K562 (cell line): ENCODE measurements around the gene AP1S3. TPM values are rescaled to one million over a fixed set of nuclear protein-coding genes. Genes with fewer than 3 reads are reported as not detected.

Experiments used
- ATAC-seq: fragments of 200-7000 bp; cut with Tn5 transposase; 3 replicates; pipeline ENCODE4 v1.9.1; 2020; ENCODE audit warnings: moderate library complexity
- BruUV-seq: library from RNA; stranded (reverse); fragments of 400-500 nt; replicated peaks from 2 replicates; lab custom pipeline; 2021; lab: Mats Ljungman, UMichigan
- CTCF ChIA-PET: fragments of 300-600 bp; formaldehyde crosslinking; extraction: SDS; loops from one replicate; lab custom pipeline; 2021; ENCODE audit warnings: low intra/inter-chr PET ratio; lab: Yijun Ruan, JAX
- POLR2A ChIA-PET: fragments of 300-600, 350-650 bp; sonication (Branson Sonifier 250); formaldehyde crosslinking; extraction: SDS; loops from one replicate; lab custom pipeline; 2021; ENCODE audit warnings: antibody characterized with exemption, inconsistent platforms; lab: Yijun Ruan, JAX
- DNase-seq, 4 experiments: peaks; one replicate each; pipeline versions ENCODE4 v3.0.0 to v3.0.0-alpha.2; 2011 to 2018; ENCODE audit warnings: low spot score in 3 of 4, mixed read lengths in 3 of 4; ENCODE audit errors: extremely low read depth in 1 of 4
- FAIRE-seq: peaks from 2 replicates; lab custom pipeline; 2011; peaks lifted over from hg19 to GRCh38; lab: Jason Lieb, UNC
- H2AFZ ChIP-seq: 2 replicates; pipeline ENCODE4 v1.6.0; 2011; ENCODE audit warnings: low read depth, low read length, control low read depth, inconsistent platforms
- H3K27ac ChIP-seq: fragments of 200-600 bp; 3 replicates; pipeline ENCODE4 v1.8.0; 2011; ENCODE audit warnings: low read depth, mild to moderate bottlenecking, control low read depth, inconsistent platforms, low read length, moderate library complexity, mixed read lengths; ENCODE audit errors: extremely low read depth
- H3K27me3 ChIP-seq, 2 experiments: fragments of 300-600 bp in 1 of 2; 2 replicates in 1 of 2; 3 replicates in 1 of 2; pipeline versions ENCODE4 v1.6.0 to v1.8.0; 2011; ENCODE audit warnings: inconsistent platforms in 2 of 2, low read length in 2 of 2, mild to moderate bottlenecking in 1 of 2, mixed read lengths in 1 of 2, moderate library complexity in 1 of 2; ENCODE audit not compliant: control insufficient read depth in 2 of 2, insufficient read depth in 2 of 2
- H3K36me3 ChIP-seq: fragments of 300-600 bp; 3 replicates; pipeline ENCODE4 v1.8.0; 2011; ENCODE audit warnings: mild to moderate bottlenecking, low read length, inconsistent platforms; ENCODE audit not compliant: control insufficient read depth, insufficient read depth
- H3K4me1 ChIP-seq, 2 experiments: fragments of 200-600 bp in 1 of 2; replicated peaks in 1 of 2; 2 replicates in 1 of 2; 3 replicates in 1 of 2; pipeline versions ENCODE4 v1.5.1 to v1.8.0; 2011; ENCODE audit warnings: inconsistent platforms in 2 of 2, low read length in 2 of 2, mild to moderate bottlenecking in 1 of 2, mixed read lengths in 1 of 2, moderate library complexity in 1 of 2; ENCODE audit not compliant: control insufficient read depth in 2 of 2, insufficient read depth in 2 of 2
- H3K4me2 ChIP-seq: 2 replicates; pipeline ENCODE4 v1.6.1; 2011; ENCODE audit warnings: low read length, control low read depth, inconsistent platforms, mixed read lengths; ENCODE audit not compliant: insufficient read depth
- H3K4me3 ChIP-seq: fragments of 200-600 bp; sonication (generic), shearing (Covaris generic); 2 replicates; pipeline ENCODE4 v1.5.1; 2016; ENCODE audit warnings: control low read depth, inconsistent platforms
- H3K79me2 ChIP-seq: fragments of 200-600 bp; 3 replicates; pipeline ENCODE4 v1.8.0; 2011; ENCODE audit warnings: low read length, inconsistent platforms; ENCODE audit not compliant: control insufficient read depth, insufficient read depth
- H3K9ac ChIP-seq, 2 experiments: 2 replicates each; pipeline versions ENCODE4 v1.6.0 to v1.6.1; 2011; ENCODE audit warnings: low read depth in 2 of 2, low read length in 2 of 2, control low read depth in 1 of 2, inconsistent platforms in 1 of 2, mild to moderate bottlenecking in 1 of 2, mixed read lengths in 1 of 2; ENCODE audit not compliant: insufficient read depth in 1 of 2
- H3K9me1 ChIP-seq: one replicate; pipeline ENCODE4 v1.6.0; 2011; ENCODE audit warnings: inconsistent platforms, mild to moderate bottlenecking, low read length, moderate library complexity; ENCODE audit not compliant: control insufficient read depth, insufficient read depth
- H3K9me3 ChIP-seq: replicated peaks from 2 replicates; pipeline ENCODE4 v1.5.1; 2011; ENCODE audit warnings: low read depth, low read length, inconsistent platforms; ENCODE audit not compliant: control insufficient read depth, insufficient read depth
- H4K20me1 ChIP-seq: replicated peaks from 2 replicates; pipeline ENCODE4 v1.6.1; 2011; ENCODE audit warnings: low read length, inconsistent platforms, mixed read lengths; ENCODE audit not compliant: control insufficient read depth, insufficient read depth
- AFF4 ChIP-seq: sonication (generic); formaldehyde crosslinking; IDR thresholded peaks from 2 replicates; pipeline ENCODE4 v1.8.0; 2023; ENCODE audit warnings: mild to moderate bottlenecking, missing genetic modification reagents
- C11orf30 ChIP-seq: fragments of 450-650 bp; IDR thresholded peaks from 2 replicates; pipeline ENCODE4 v1.6.1; 2016; ENCODE audit warnings: low read depth, mild to moderate bottlenecking
- CEBPB ChIP-seq: fragments of 450-650 bp; IDR thresholded peaks from 2 replicates; pipeline ENCODE4 v1.6.1; 2016; ENCODE audit warnings: missing genetic modification characterization, missing compliant biosample characterization
- KLF6 ChIP-seq: fragments of 250-450 bp; sonication (Bioruptor Pico); IDR thresholded peaks from 2 replicates; pipeline ENCODE4 v1.4.0; 2020; ENCODE audit warnings: mild to moderate bottlenecking, moderate library complexity, borderline replicate concordance
- MEIS2 ChIP-seq: fragments of 450-650 bp; IDR thresholded peaks from 2 replicates; pipeline ENCODE4 v1.6.1; 2014; ENCODE audit warnings: mild to moderate bottlenecking; ENCODE audit not compliant: partially characterized antibody
- NUFIP1 ChIP-seq: fragments of 450-650 bp; IDR thresholded peaks from 2 replicates; pipeline ENCODE4 v1.6.1; 2018; ENCODE audit not compliant: partially characterized antibody
- PKNOX1 ChIP-seq: fragments of 450-650 bp; IDR thresholded peaks from 2 replicates; pipeline ENCODE4 v1.6.1; 2016
- RNF2 ChIP-seq: sonication (generic); IDR thresholded peaks from 2 replicates; pipeline ENCODE4 v1.6.1; 2016
- SIX5 ChIP-seq, 2 experiments: IDR thresholded peaks; 2 replicates each; pipeline ENCODE4 v1.6.1; 2011; ENCODE audit warnings: low read length in 2 of 2, borderline replicate concordance in 1 of 2, low read depth in 1 of 2, mild to moderate bottlenecking in 1 of 2, moderate library complexity in 1 of 2; ENCODE audit not compliant: insufficient read depth in 1 of 2
- TCF15 ChIP-seq: fragments of 250-450 bp; sonication (Bioruptor Pico); IDR thresholded peaks from 2 replicates; pipeline ENCODE4 v1.8.0; 2022; ENCODE audit warnings: moderate library complexity, mild to moderate bottlenecking, inconsistent platforms
- ZNF175 ChIP-seq: fragments of 200-800 bp; sonication (Bioruptor generic); IDR thresholded peaks from 2 replicates; pipeline ENCODE4 v1.6.1; 2016; ENCODE audit warnings: low read depth, mild to moderate bottlenecking, missing genetic modification characterization, missing compliant biosample characterization
- WGBS: fragments of 100-300 bp; shearing (Covaris generic); methylation state at CpG from one replicate; pipeline ENCODE4 v1.1.6; 2016; ENCODE audit warnings: low coverage, mixed read lengths; ENCODE audit not compliant: insufficient coverage; ENCODE audit errors: missing lambda C conversion rate; 5-methylcytosine and 5-hydroxymethylcytosine counted together
- in situ Hi-C: fragments of 300-500 bp; cut with MboI; formaldehyde crosslinking; loops from 4 replicates; pipeline ENCODE4 v1.15.0; 2018; ENCODE audit warnings: inconsistent platforms, mixed read lengths
- intact Hi-C: fragments of 100-400 bp; cut with micrococcal nuclease; formaldehyde crosslinking; loops from 2 replicates; pipeline ENCODE4 v1.14.2; 2022
- polyA plus RNA-seq, 8 experiments: library from polyadenylated mRNA; depleted of rRNA in 4 of 8; stranded (reverse) in 5 of 8; unstranded in 3 of 8; fragments of >200 nt; fragmentation: Nextera tagmentation in 2 of 8; fragmentation: Illumina TruSeq in 1 of 8; extraction: Ambion mirVana in 2 of 8; extraction: Trizol in 1 of 8; gene quantifications; 2 replicates each; pipeline versions ENCODE4 v1.2.1 to v1.2.3, GENCODE V29; 2011 to 2014; ENCODE audit warnings: inconsistent platforms in 1 of 8, missing spikeins in 1 of 8
- total RNA-seq, 7 experiments: library from RNA; depleted of rRNA in 6 of 7; stranded (reverse); fragments of >200 nt in 6 of 7; fragmentation: Illumina TruSeq in 2 of 7; extraction: Trizol in 2 of 7; gene quantifications; 2 replicates each; pipeline versions ENCODE4 v1.2.1 to v1.2.3, GENCODE V29; 2011 to 2021; ENCODE audit warnings: low replicate concordance in 1 of 7

Gene AP1S3
- total and polyA plus RNA-seq, 9 of the 15 experiments (the other 6 are each of a cell fraction or from before 2014, with no cell fraction given): 0.50 to 3.8 (median 2.1) TPM

GRCh38 chr2:223870840-223871611 is 33.6 kb upstream of the AP1S3 start:
- H3K27me3 ChIP-seq: no peaks in the 10 kb centered on the region
- DNase-seq: no peak
- no peaks in the 10 kb centered on the region for H3K4me1 ChIP-seq
- 0 out of 3 replicates have a peak, but pooled peaks cover 1% of the 10 kb centered on the region for H3K36me3 ChIP-seq
- H4K20me1 ChIP-seq: no peaks in the 10 kb centered on the region
- POLR2A ChIA-PET: interaction anchor here (0.6 to 0.8 kb wide), 2 partner anchors 10 to 153 kb away, joined by 3 read pairs; no protein-coding TSS in a partner anchor
- H3K79me2 ChIP-seq: no peaks in the 10 kb centered on the region
- CTCF ChIA-PET: no interaction called here
- no peak overlapping the region for H3K4me2 ChIP-seq
- WGBS: 73% methylated on average over 6 of the region's 7 CpGs
- H3K9me3 ChIP-seq: no peaks in the 10 kb centered on the region
- H3K27ac ChIP-seq: no peak overlapping the region
- TF ChIP-seq NUFIP1 (no peak), MEIS2 (no peak), PKNOX1 (no peak), TCF15 (no peak), C11orf30 (no peak), KLF6 (no peak), CEBPB (tag) (no peak), RNF2 (no peak), ZNF175 (CRISPR knock-in tag) (no peak), AFF4 (CRISPR knock-in tag) (no peak), SIX5 (IDR thresholded peaks at IDR 0.05; ENCODE audit: borderline replicate concordance in 1 of 2, insufficient read depth in 1 of 2, low read depth in 1 of 2, low read length in 2 of 2) (no peak)
- TF ChIP-seq, all 486 proteins: peak for 0
- FAIRE-seq (no peak), ATAC-seq (no peak)
- Histone ChIP-seq H3K9ac (no peak overlapping the region), H3K4me3 (no peak overlapping the region), H2AFZ (no peak overlapping the region), H3K9me1 (no peaks in the 10 kb centered on the region)
- BruUV-seq: no TSS peak
- in situ Hi-C loops: no loop called here
- intact Hi-C loops: no loop called here
